Stimulated activated CD4-positive, alpha-beta T cell treated with anti-CD3 and anti-CD28 coated beads, Interleukin-1b, Interleukin-23, amount 100 ng/mL, for 4 hours (primary cell): Measurements from ENCODE around the gene RGS14.
A peak's percentile ranks its signal among the peaks of the same experiment; 100 is the strongest.
"Not testable (repeated sequence)": the region's sequence is repeated elsewhere in the genome, so short reads cannot be mapped to it uniquely, and the experiment has no call there.

Experiments
- DNase-seq, 2 donors: peaks; one replicate each; pipeline ENCODE4 v3.0.0-alpha.2; 2020; ENCODE audit warnings: low read depth in 2 of 2

The RGS14 gene

DNA sequence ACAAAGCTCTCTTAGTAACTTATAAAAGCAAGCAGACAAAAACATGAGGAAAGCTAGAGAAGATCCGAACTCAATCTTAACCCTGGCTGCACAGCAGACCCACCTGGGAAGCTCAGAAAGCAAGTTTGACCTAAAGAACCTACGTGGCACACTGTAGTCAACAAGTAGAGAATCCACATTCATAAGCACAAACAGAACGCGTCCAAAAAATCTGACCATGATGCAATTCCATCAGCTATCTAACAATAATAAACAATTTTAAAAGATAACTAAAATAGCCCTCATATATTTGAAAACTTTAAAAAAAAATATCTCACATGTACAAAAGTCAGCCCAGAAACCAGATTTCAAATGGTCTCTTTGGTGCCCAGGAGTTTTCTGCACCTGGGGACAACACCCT, 10.9 kb upstream of the RGS14 start:
- no peak for DNase-seq

DNA sequence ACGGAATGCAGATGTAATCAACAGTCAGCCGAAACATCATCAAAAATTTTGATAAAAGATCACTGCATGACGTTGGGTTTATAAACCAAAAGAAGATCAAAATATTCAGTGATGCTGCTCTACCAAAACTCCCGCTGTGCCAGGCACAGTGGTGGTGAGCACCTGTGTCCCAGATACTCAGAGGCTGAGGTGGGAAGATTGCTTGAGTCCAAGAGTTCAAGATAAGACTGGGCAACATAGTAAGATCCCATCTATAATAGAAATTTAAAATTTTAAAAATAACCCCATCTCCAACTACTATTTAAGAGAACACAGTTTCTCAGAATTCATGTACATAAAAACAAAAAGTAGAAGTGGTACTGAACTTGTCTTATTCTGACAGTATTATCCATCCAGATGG, 10.0 kb upstream of the RGS14 start:
- no peak for DNase-seq

DNA sequence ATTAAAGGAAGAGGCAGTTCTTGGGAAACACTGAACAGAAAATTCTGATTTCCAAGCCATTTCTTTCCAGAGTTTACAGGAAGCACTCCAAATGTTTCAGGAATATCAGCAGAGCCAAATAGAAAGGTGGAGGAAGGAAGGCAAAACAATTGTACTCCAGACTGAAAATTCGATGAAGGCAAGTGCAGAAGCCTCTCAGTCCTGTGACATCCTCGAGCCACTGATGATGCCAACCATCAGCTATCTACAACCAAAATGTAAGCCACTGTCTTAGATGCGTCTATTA, 8.4 kb upstream of the RGS14 start:
- DNase-seq = no peak

DNA sequence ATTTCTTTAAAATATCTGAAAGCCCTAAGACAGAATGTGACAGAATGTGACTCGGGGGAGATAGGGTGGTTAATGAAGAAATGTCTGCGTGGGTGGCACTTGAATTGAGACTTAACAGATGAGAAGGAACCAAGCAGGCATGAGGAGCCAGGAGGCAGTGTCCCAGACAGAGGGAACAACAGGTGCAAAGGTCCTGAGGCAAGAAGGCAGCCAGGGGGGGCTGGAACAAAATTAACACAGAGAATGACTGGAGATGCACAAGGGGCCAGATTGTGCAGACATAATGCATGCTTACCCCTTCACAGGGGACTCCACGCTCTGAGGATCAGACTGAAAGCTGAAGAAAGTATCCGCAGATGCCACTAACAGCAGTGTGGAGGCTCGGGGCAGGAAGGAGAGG, 8.0 kb upstream of the RGS14 start:
- DNase-seq = no peak

DNA sequence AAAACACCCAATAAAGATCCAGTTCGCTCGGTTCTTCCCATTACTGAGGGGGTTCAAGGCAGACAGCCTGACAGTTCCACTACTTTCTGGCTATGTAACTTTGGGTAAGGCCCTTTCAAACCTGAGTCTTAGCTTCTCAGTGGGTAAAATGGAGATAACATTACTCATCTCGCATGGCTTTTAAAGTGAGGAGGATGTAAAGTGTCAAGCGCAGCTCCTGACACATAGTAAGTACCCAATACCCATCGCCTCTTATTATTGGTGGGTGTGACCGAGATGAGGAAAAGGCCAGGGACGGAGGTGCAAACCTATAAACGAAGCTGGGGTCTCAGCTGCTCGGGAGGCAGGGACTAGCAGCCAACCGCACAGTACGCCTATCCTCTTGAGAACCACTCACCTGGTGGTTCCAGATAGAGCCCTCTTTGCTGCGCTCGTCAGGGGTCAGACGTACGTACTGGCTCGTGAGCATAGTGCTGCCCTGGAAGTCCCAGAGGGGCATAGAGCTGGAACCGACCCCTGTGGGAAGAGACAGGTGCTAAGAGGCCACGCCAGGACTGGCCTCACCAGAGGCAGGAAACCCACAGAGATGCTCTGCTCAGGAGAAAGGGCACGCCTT, 6.8 kb upstream of the RGS14 start:
- DNase-seq = no peak

DNA sequence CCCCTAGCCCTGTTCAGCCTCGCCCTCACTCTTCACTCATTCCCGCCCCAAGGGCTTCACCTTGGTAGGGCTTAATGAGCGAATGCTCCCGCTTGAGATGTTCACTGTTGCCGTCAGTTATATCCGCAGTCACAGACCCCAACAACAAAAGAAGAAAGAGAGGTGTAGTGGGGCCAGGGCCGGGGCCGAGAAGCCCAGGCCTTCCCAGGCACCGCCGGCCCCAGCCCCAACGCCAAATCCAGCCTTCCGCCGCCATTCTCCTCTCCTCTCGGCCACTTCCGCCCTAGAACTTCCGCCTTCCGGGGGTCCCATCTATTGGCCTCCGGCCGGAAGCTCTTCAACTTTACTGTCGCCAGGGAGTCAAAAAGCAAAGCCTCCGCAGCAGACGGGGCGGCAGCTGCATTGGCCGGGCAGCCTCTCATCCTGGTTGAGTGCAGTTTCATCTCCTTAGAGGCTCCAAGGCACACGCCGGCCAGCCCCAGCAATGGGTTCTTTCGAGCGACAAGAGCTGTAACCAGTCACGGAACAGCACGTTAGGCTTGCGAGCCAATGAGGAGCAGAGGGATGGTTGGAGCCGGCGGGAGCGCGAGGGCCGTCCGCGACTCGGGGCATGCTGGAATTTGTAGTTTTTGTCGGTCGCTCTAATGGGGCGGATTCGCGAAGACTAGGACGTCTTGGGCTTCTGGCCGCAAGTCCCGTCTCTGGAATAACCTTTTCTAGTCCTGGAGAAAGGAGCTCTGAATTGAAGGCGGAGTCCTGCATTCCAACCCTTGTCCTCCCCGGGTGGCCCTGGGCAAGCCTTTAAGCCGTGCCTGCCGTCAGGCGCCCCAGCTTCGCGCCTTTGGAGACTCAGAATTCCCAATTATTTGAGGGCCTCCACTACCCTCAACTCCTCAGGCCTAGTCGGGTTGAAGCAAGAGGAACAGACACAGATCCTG, 6.1 kb upstream of the RGS14 start, which contains the start of gene LMAN2:
TSS of gene LMAN2 (minus strand) at position 277 of the 938 bp plus-strand sequence. CDS start at position 256, 21 bp downstream.
- DNase-seq = peak; percentile 72 to 78

DNA sequence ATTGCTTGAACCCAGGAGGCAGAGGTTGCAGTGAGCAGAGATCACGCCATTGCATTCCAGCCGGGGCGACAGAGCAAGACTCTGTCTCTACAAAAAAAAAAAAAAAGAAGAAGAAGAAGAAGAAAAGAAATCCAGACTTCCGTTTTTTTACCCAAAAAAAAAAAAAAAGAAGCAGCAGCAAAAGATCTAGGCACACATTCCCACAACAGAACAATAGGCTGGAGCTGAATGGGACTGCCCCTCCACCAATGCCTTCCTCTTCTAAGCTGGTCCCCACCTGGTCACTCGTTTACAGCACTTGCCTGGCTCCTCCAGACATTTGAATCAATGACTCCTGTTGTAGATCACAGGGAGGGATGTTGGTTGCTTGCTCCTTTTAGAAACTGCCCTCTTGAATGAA, 4.6 kb upstream of the RGS14 start:
- no peak for DNase-seq

DNA sequence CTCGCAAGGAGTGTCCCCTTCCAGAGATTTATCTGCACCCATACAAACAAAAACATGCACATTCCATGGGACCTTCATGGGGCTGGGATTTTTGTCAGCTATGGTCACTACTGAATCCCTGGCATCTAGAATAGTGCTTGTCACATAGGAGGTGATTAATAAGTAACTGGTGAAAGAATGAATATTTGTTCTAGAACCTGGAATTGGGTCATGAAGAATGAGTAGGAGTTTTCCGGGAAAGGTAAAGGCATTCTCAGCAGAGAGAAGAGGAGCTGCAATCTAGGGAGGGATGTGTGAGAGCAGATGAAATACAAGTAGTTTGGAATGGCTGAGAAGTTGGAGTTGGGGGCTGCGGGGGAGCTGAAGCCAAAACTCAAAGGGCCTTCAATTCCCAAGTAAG, 3.5 kb upstream of the RGS14 start:
- DNase-seq = no peak

DNA sequence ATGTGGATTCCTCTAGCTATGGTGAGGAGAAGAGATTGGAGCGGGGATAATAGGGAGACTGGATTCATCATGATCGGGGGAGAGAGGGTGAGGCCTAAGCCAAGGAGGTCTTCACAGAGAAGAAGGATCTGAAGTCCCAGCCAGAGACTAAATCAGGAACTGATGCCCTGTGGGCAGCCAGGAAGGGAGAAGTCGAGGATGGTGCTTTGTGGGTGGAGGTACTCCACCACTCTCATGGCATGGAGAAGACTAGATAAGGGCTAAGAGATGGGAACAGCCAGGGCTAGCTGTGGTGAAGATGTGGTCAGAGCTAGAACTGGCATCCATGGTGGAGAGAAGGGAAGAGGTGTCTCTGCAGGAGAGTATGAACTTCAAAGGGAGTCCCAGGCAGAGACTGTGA, 3.0 kb upstream of the RGS14 start:
- no peak for DNase-seq

DNA sequence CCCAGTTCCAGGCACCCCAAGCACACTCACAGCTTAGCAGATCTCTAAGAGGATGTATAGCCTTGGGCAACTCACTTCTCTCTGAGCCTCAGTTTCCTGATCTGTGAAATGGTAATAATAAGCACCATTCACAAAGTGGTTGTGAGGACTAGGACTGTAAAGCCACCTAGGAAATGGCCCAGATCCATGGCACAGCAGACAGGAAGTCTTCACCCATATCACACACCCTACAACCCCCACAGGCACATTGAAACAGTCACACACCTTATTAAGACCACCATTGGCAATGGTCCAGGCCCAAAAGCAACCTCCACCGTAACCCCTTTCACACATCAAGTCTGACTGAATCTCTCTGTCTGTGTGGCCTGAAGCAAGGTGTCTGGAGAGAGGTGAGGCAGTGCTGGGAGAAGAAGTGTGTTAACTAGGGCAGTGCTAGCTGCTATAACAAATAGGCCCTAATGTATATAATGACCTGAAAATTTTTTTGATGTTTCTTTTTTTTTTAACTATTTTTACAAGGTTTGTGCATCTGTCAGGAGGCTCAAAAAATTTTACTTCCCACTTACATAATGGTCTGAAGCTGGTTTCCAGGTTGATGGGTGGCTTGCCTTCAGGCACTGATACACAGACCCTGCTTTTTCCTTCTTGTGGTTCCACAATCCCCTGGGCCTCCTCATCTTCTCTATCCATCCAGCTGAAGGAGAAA, 2.4 kb upstream of the RGS14 start:
- no peak for DNase-seq

DNA sequence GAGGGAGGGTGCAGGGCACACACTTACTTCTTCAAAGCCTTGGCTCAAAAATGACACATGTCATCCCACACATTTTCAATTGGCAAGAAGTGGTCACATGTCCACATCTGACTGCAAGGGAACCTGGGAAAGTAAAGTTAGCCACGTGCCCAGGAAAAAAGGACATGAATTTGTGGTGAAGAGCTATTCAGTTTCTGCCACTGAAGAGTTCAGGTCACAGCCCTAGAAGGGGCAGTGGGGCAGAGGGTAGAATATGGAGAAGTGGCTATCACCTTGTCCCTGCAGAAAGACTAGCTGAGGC, 1.9 kb upstream of the RGS14 start:
- no peak for DNase-seq

DNA sequence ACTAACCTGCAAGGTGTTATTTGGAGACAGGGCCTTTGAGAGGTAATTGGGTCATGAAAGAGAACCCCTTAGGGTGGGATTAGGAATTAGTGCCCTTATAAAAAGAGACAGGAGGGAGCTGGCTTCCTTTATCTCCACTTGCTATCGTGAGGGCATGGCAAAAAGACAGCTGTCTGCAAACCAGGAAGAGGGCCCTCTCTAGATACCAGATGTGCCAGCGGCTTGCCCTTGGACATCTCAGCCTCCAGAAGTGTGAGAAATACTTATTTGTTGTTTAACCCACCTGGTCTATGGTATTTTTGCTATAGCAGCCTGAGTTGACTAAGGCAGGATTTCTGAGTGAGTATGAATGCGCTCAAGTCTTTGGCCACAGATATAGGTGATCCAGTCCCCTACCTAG, 978 bp upstream of the RGS14 start:
- no peak for DNase-seq

DNA sequence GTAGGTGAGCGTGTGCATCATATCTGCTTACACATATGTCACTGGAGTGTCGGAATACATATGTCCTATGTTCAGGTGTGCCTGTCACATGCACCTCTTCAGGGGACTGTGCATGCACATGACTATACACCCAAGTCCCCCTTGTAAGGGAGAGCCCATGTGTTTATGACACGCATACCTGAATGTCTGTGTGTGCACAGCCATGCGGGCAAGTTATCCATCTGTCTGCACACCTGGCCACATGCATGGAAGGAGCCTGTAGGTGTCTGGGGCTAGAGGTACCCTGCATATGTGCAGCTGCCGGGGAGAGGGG, 622 bp upstream of the RGS14 start:
- no peak for DNase-seq

DNA sequence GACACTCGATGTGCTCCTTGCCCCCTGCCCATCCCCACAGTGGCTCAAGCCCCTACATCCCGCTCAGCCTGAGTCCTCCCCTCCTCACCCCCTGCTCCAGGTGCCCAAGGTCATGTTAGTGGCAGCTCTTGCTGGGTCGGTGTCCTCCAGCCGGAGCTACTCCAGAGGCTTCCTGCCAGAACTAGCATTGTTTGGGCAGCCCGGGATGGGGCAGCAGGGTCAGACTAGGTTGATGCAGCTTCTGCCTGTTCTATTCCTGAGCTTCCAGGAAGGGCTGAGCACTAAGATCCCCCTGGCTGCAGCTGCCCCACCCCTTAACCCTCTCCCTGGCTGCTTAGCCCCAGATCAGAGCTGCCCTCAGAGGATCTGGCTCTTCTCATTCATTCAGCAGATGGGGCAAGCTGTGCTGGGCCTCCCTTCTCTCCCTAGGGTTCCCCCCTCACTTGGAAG, 671 bp downstream of the RGS14 start:
- no peak for DNase-seq

DNA sequence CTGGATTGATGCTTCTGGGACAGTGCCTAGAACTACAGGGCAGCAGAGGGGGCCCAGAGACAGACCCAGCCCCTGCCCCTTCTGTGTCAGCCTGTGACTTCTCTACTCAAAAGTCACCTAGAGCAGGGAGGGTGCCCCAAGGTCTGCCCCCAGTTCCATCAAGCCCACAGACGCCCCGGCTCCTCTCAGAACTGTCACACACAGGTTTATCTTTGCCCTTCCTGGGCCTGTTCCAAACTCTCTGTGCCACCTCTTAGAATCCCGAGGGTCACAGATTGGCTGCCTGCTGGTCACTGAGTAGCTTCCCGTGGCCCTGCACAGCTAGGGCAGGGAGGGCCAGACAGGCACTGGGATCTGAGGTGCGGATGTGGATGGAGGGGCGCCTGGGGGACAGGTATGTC, 1.7 kb downstream of the RGS14 start:
- no peak for DNase-seq

DNA sequence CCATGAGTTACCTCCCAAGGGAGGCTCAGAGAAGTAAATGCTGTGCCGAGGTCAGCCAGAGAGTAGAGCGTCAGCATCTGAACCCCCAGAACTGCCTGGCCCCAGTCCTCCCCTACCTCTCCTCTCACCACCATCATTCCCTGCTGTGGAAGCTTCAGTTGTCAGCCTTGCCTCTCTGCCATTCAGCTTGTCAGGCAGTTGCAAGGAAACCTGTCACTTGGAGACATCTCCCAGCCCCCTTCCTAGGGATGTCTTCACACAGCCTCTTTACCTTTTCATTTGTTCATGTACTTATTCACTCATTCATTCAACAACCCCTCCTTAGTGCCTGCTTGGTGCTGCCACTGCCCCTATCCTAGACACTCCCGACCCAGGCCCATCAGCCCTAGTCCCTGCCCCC, 2.1 kb downstream of the RGS14 start:
- no peak for DNase-seq

DNA sequence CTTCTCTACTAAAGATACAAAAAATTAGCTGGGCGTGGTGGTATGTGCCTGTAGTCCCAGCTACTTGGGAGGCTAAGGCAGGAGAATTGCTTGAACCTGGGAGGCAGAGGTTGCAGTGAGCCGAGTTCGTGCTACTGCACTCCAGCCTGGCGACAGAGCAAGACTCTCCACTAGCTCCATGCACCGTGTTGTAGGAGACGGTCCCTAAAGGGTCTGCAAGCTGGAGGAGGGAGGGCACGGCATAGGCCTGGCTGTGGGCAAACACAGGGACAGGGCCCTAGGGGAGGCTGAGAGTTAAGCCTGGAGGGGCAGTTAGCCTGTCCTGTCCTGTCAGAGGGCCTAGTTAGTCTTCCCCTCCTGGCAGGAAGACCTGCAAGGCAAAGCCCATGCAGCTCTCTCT, 3.0 kb downstream of the RGS14 start:
- not testable (repeated sequence) for DNase-seq

DNA sequence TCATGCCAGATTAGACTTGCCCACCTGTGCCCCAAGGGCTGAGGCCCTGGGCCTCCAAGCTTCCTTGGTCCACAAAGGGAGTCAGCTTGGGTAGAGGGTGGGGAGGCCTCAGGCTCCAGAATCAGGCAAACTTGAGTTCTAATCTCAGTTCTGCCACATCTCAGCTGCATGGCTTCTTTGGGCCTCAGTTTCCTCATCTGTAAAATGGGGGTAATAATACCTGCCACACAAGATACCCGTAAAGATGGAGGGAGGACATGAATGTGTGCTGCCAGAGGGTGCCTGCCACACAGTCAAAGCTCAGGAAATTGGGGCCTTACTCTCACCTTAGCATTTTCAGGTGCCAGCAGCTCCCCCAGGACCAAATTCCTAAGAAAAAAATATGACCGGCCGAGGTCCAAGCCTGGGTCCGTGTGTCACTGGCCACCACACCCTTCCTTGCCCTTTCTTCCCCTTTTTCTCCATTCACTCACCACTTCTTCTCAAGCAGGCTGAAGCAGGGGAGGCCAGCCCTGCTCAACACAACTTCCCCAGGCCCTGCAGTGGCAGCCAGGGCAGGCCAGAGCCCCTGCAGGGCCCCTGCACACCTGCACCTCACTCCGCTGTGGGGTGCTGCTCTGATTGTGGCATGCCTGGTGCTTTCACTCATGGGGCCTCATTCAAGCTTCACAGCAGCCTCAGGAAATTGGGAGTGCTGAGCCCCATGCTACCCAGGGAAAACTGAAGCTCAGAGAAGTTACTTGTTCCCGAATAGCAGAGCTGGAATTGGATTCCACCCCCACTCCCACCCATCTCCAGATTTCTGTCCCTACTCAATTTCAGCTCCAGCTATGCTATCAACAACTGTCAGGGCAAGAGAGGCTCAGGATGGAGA, 3.9 kb downstream of the RGS14 start:
- no peak for DNase-seq

DNA sequence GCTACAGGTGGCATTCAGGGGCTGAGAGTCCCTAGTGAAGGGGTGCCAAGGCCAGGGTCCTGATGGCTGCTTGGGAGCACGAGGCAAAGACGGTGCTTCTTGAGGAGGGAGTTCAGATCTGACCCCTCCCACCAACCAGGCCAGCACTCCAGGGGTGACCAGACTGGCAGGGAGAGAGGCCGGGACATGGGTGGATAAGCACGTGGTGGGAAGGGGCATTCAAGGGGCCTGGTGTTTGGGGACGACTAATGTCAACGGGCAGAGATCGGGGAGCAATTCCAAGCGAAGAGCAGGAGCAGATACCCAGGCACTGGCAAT, 4.5 kb downstream of the RGS14 start:
- DNase-seq = no peak

DNA sequence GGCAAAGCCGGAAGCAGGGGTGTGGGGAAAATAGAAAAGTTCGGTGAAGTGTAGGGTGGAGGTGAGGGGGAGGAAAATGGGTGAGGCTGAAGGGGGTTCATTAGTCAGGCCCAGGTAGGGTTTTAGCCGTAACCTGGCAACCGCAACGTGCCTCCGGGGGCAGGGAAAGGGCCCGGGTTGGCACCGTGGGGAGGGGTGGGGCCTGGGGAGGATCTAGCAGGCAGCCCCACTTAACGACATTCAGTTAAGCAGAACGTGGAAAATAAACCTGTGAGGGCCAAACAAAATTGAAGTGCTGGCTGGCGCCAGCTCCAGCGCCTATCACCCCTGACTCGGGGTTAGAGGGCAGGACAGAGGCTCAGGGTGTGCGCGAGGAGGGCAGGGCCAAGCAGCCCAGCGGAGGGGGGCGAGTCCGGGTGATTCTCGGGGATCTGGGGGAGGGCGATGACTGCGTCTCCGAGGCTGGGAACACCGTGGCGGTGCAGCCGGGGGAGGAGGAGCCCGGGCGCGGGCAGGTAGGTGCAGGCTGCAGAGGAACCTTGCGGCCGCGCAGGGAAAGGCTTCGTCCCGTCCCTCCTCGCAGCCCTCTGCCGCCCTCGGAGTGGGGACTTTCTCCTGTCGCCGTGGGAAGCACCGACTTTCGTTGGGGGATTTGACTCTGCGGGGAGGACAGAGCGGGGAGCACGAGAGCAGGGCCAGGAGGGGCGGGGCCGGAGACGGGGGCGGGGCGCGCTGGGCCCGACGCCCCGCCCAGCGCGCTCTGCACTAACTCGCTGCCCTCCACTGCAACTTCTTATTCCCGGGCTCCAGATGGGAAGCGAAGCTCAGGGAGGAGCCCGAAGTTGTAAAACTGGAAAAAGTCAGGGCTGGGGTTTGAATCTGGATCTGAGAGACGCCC, 5.1 kb downstream of the RGS14 start:
- DNase-seq = peak; percentile 55 to 70

DNA sequence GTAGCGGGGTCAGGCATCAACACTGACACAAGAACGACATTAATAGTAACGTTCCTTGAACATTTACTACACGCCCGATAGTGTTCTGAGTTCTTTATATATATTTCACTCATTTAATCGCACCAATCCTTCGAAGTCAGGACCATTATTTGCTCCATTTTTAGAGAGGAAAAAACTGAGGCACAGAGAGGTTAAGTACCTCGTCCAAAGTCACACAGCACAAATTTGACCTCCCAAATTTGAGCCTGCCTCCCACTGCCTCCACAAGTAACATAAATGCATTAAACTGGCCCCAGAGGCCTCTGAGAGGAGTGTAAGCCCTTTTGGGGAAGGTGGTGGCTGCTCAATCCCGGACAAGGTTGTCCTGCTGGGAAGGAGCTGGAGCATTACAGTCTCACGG, 5.8 kb downstream of the RGS14 start:
- no peak for DNase-seq
